ENCODE results near the gene TPGS1.

DNA sequence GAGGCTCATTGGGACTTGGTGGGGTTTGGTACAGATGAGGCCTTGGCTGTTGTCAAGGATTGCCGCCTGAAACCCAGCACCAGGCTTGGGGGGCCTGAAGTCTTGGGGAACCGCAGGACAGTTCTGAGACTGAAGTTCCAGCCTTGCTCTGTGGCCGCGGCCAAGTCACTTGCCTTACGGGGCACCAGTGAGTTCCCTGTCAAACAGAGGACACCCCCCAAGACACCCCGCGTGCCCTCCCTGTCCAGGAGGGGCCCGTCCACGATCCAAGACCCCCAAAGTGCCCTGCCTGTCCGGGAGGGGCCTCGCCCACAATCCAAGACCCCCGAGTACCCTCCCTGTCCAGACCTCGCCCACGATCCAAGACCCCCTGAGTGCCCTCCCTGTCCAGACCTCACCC, 26.8 kb downstream of the TPGS1 start:
- TF ChIP-seq CTCF (IDR thresholded peaks at IDR 0.05; ENCODE audit: control extremely low read depth in 1 of 3, insufficient read depth in 1 of 3, low read depth in 1 of 3, low read length in 3 of 3) (0 out of 4 replicates have a peak, but pooled peaks of 1 of the 3 experiments have one; percentile 6), CHD1 (IDR thresholded peaks at IDR 0.05; ENCODE audit: low read depth, low read length) (no peak), POU5F1 (IDR thresholded peaks at IDR 0.05; ENCODE audit: low read depth, low read length) (no peak), POLR2A (IDR thresholded peaks at IDR 0.05; ENCODE audit: control extremely low read depth in 1 of 2, low read depth in 2 of 2, low read length in 2 of 2) (no peak), MAFK (IDR thresholded peaks at IDR 0.05; ENCODE audit: low read depth, low read length) (no peak), EP300 (IDR thresholded peaks at IDR 0.05; ENCODE audit: borderline replicate concordance in 1 of 2, low read depth in 2 of 2, low read length in 2 of 2) (no peak), YY1 (IDR thresholded peaks at IDR 0.05; ENCODE audit: low read depth, low read length) (no peak), HDAC6 (IDR thresholded peaks at IDR 0.05; ENCODE audit: low read depth, low read length) (no peak), RFX5 (IDR thresholded peaks at IDR 0.05; ENCODE audit: borderline replicate concordance, low read depth, low read length) (no peak)
